Erythroblast (primary cell): ENCODE results near the gene CDC42BPB.

Experiments used
- DNase-seq, 2 experiments: peaks; one replicate each; lab custom pipeline; 2025; lab: John Stamatoyannopoulos, UW
- GATA1 ChIP-seq: IDR thresholded peaks from 2 replicates; pipeline ENCODE4 v1.6.1; 2011; ENCODE audit warnings: low read depth, mild to moderate bottlenecking, control low read depth, low read length, moderate library complexity
- POLR2A ChIP-seq: IDR thresholded peaks from 2 replicates; pipeline ENCODE4 v1.6.1; 2011; ENCODE audit warnings: mild to moderate bottlenecking, low read length

Gene CDC42BPB

DNA sequence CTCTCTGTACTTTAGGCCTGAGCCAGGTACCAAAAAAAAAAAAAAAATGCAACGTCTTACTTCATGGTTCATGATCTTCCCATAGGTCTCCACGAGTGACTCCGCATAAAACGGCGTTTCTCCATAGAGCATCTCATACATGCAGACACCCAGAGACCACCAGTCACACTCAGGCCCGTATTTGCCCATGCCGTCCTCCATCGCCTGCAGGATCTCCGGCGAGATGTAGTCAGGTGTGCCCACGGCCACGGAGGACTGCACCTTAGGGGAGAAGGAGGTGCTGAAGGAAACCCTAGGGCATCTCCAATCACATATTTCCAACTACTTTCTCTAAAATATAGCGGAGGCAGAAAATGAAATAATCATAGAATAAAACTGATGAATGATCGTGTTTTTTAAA is 73.9 kb downstream of the CDC42BPB start:
- no peak for TF ChIP-seq POLR2A
- TF ChIP-seq GATA1: no peak
- no peak for DNase-seq

DNA sequence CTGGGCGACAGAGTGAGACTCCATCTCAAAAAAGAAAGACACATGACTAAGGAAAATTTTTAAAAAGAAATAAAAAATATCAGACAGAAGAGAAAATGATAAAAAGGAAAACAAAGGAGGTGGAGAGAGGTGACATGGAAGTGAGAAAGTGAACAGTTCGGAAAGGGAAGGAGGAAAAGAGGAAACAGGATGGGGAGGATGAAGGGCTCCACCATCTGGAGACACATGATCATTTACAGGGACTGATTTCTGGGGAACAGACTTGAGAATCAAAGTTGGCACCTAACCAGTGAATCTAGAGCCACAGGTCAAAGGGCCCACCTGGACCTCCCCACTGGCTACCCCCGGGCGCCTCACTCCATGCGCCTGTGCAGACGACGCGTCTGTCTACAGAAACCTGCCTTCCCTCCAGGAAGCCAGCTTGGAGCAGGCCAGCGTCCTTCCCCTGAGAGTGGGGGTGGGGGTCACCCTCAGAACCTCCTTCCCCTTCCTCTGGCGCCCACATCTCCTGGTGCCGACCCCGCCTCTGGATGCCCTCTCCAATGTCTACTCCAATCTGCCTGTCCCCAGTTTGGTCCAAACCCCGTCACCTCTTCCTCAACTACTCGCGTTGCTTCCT is 74.4 kb downstream of the CDC42BPB start:
- TF ChIP-seq POLR2A: no peak
- TF ChIP-seq GATA1: no peak
- no peak for DNase-seq

GRCh38 chr14:102980409-102980810 is 76.9 kb downstream of the CDC42BPB start:
- no peak for DNase-seq
- TF ChIP-seq POLR2A: no peak
- TF ChIP-seq GATA1: no peak

DNA sequence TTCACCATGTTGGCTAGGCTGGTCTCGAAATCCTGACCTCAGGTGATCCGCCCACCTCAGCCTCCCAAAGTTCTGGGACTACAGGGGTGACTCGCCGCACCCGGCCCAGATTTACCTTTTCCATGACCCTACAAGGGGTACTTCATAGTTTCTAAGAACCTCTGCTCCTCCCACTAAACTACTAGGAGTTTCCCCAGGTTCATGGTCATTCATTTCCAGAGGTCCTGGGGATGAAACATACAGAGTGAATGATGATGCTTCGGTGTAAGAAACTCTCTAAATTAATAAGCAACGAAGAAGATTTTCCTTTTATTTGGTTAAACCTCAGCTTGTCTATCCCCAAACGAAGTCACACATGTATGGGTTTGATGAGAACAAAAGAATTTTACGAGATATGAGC is 77.9 kb downstream of the CDC42BPB start:
- DNase-seq: no peak
- TF ChIP-seq GATA1: no peak
- TF ChIP-seq POLR2A: no peak

- TF ChIP-seq POLR2A: no peak
- TF ChIP-seq GATA1: no peak
- DNase-seq: no peak
These were observed 79.9 kb downstream of the CDC42BPB start for GRCh38 chr14:102977475-102977874.

DNA sequence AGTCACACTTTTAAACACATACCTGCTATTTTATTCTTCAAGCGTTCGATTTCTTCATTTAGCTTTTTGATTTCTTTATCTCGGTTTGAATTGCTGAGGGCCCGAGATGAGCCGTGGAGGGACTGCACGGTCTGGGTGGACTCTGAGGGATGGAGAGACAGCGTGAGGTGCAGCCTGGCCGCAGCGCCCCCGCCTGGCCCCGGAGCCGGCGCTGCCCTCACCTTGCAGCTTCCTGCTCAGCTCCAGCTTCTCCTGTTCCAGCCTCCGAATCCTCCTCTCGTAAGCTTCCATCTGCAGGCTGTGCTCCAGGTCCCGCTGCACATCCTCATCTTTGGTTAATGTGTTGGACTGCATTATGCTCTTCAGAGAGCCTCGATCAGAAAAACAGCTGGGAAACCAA is 81.7 kb downstream of the CDC42BPB start:
- TF ChIP-seq POLR2A: no peak
- no peak for DNase-seq

- TF ChIP-seq GATA1 (no peak), POLR2A (no peak)
- no peak for DNase-seq
These were observed 83.6 kb downstream of the CDC42BPB start for GRCh38 chr14:102973706-102974285.

- TF ChIP-seq GATA1 (no peak), POLR2A (no peak)
- no peak for DNase-seq
These were observed 85.3 kb downstream of the CDC42BPB start for GRCh38 chr14:102971836-102972606.

DNA sequence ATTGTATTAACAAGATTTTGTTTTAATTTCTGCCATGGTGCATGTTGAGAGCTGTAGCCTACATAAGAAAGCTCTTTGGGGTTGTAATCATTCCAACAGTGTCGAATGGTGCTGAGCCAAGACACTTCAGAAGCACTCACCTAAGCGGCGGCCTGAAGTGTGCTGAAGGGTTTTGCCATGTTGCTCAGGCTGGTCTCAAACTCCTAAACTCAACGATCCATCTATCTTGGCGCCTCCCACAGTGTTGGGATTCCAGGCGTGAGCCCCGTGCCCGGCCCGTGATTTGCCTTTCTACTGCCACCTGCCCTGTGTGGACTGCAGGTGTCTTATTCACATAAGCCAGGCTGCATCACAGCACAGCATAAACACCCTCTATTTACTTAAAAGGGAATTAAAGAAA is 86.0 kb downstream of the CDC42BPB start:
- DNase-seq: no peak
- TF ChIP-seq POLR2A (no peak), GATA1 (no peak)

DNA sequence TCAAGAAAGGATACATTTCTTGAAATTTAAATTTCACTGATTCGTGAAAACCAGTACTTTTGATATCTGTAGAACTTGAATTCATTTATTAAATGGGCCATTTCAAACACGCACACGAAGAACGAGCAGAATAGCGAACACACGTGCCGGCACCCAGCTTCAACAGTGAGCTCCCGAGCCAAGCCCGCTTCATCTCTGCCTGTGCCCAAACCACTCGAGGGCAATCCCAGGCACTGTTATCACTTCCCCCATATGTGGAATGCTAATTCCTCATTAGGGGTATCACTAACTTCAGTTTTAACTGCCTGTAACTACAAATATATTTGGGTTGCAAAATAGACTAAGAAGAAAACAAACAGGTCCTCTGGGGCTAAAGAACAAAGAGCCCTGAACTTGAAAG is 86.9 kb downstream of the CDC42BPB start:
- TF ChIP-seq GATA1 (no peak), POLR2A (no peak)
- DNase-seq: no peak

DNA sequence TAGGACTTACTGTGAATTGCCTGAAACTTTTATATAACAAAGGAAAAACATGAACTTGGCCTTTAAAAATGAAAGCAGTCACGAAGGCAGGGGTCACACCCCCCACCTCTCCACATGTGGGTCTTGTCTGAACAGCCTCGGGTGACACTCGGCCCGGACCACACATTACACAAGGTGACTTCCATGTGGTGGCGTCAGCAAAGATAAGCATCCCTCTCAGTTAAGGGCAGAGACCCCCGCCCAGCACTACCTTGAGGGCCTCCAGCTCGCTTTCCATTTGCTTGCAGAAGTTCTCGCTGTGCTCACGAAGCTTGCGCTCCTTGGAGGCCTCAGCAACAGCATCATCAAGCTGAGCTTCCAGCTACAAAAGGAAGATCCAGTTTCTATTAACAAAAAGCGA is 87.4 kb downstream of the CDC42BPB start:
- DNase-seq: no peak
- no peak for TF ChIP-seq GATA1
- no peak for TF ChIP-seq POLR2A

DNA sequence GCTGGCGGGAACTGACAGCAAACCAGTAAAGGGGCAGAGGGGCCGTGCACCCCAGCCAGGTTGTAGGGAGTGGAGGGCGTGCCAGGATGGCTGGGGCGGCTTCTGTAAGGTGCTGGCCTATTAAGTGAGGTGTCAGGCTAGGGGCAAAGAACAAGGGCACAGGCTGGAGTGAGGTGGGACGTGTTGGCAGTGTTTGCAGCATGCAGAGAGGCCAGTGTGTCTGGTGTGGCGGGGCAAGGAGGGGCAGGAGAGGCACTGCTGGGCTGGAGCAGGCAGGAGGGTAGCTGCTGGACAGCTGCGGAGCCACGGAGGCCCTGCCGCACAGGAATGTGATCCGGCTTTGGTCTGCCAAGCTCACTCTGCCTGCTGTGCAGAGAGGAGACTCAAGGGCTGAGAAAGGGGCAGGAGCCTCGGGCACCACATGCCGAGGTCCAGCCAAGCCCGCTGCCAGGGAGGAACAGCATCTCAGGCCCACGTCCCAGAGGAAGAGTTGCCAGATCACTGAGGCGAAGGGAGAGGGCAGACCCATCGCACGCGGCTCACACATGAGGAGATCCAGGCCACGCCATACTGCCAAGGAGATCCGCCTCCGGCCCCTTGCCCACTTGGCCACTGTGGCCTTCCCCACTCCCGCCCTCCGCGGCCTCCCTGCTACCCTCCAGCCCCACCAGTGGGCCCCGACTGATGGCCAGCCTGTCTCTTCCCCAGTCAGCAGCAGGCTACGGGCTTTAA is 88.1 kb downstream of the CDC42BPB start:
- DNase-seq: no peak
- TF ChIP-seq POLR2A (no peak), GATA1 (no peak)

- TF ChIP-seq POLR2A: no peak
- TF ChIP-seq GATA1: no peak
- no peak for DNase-seq
These were observed 89.0 kb downstream of the CDC42BPB start for GRCh38 chr14:102968306-102968705.

GRCh38 chr14:102967506-102967795 is 89.9 kb downstream of the CDC42BPB start:
- no peak for DNase-seq
- TF ChIP-seq GATA1 (no peak), POLR2A (no peak)
